Neural crest cell (in vitro differentiated cells): ENCODE results near the gene SLIT2. TPM values are rescaled to one million over a fixed set of nuclear protein-coding genes. Genes with fewer than 3 reads are reported as not detected.

Source experiments
- DNase-seq: peaks from one replicate; pipeline ENCODE4 v3.0.0; 2021; ENCODE audit warnings: low read depth, mixed read lengths, low spot score
- H3K27ac Mint-ChIP-seq: one replicate; pipeline ENCODE4 v1.8.0; 2021; ENCODE audit warnings: mild to moderate bottlenecking, mixed read lengths; ENCODE audit not compliant: unreplicated experiment
- H3K27me3 Mint-ChIP-seq: 2 replicates; pipeline ENCODE4 v1.8.0; 2021; ENCODE audit warnings: low read depth, mild to moderate bottlenecking, mixed read lengths
- H3K36me3 Mint-ChIP-seq: 2 replicates; pipeline ENCODE4 v1.8.0; 2021; ENCODE audit warnings: low read depth, mild to moderate bottlenecking, mixed read lengths
- H3K4me1 Mint-ChIP-seq: 2 replicates; pipeline ENCODE4 v1.8.0; 2021; ENCODE audit warnings: mixed read lengths
- H3K4me3 Mint-ChIP-seq: one replicate; pipeline ENCODE4 v1.8.0; 2021; ENCODE audit warnings: mild to moderate bottlenecking, mixed read lengths
- H3K9me3 Mint-ChIP-seq: 2 replicates; pipeline ENCODE4 v1.8.0; 2021; ENCODE audit warnings: mixed read lengths
- total RNA-seq: library from RNA; stranded (reverse); gene quantifications from 2 replicates; pipeline ENCODE4 v1.2.1, GENCODE V29; 2021
- TF ChIP-seq, protein P1 (sequence below): fragments of 200-600 bp; sonication (generic); conservative IDR thresholded peaks from 2 replicates; pipeline ENCODE4 v1.5.0; 2021; ENCODE audit warnings: antibody characterized with exemption, mild to moderate bottlenecking

The SLIT2 gene
- total RNA-seq, 1 donor from 2014 or later = 22.1 TPM

DNA sequence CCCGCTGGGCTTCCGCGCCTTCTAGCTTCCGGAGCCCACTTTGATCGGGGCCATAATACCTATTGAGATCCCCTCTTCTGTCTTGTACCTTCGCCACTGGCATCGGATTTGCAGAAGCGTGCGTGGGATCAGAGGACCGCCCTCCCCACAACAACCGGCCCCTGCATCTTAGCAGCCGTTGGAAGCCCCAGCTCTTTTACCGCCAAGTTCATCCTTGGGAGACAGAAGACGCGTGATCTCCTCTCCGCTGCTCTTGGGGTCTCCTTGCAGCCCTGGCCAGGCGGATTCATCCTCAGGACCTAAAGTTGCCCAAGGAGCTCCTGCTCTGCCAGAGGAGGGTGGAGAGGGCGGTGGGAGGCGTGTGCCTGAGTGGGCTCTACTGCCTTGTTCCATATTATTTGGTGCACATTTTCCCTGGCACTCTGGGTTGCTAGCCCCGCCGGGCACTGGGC, 1.6 kb downstream of the SLIT2 start:
- Mint-ChIP-seq H3K4me1 (peaks cover 46% of the 10 kb centered on the region), H3K27ac (no peak overlapping the region), H3K9me3 (no peaks in the 10 kb centered on the region), H3K4me3 (peak overlapping the region; percentile 93), H3K27me3 (peaks cover 63% of the 10 kb centered on the region), H3K36me3 (peaks cover 2% of the 10 kb centered on the region)
- DNase-seq = no peak
- TF ChIP-seq, protein P1, sequence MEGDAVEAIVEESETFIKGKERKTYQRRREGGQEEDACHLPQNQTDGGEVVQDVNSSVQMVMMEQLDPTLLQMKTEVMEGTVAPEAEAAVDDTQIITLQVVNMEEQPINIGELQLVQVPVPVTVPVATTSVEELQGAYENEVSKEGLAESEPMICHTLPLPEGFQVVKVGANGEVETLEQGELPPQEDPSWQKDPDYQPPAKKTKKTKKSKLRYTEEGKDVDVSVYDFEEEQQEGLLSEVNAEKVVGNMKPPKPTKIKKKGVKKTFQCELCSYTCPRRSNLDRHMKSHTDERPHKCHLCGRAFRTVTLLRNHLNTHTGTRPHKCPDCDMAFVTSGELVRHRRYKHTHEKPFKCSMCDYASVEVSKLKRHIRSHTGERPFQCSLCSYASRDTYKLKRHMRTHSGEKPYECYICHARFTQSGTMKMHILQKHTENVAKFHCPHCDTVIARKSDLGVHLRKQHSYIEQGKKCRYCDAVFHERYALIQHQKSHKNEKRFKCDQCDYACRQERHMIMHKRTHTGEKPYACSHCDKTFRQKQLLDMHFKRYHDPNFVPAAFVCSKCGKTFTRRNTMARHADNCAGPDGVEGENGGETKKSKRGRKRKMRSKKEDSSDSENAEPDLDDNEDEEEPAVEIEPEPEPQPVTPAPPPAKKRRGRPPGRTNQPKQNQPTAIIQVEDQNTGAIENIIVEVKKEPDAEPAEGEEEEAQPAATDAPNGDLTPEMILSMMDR = no peak

DNA sequence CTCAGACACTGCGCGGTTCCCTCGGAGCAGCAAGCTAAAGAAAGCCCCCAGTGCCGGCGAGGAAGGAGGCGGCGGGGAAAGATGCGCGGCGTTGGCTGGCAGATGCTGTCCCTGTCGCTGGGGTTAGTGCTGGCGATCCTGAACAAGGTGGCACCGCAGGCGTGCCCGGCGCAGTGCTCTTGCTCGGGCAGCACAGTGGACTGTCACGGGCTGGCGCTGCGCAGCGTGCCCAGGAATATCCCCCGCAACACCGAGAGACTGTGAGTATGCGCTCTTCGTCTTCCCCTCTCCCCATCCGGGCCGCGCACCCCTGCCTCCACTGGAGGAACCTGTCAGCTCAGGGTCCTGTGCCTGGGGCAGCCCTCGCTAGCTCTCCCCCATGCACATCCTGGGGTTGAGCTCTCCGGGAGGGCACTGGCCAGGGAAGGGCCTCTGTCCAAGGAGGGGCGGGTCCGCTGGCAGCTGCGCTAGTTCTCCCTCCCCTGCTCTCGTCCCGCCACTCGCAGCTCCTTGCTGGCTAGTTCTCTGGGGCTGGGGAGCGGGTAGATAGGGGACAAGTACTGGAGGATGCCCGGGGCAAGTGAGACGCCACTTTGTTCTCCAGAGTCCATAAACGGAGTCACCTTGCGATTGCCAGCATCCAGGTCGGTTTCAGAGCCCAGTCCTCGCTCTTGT, 2.2 kb downstream of the SLIT2 start:
- no peak for DNase-seq
- H3K27ac Mint-ChIP-seq = peak overlapping the region; percentile 81

DNA sequence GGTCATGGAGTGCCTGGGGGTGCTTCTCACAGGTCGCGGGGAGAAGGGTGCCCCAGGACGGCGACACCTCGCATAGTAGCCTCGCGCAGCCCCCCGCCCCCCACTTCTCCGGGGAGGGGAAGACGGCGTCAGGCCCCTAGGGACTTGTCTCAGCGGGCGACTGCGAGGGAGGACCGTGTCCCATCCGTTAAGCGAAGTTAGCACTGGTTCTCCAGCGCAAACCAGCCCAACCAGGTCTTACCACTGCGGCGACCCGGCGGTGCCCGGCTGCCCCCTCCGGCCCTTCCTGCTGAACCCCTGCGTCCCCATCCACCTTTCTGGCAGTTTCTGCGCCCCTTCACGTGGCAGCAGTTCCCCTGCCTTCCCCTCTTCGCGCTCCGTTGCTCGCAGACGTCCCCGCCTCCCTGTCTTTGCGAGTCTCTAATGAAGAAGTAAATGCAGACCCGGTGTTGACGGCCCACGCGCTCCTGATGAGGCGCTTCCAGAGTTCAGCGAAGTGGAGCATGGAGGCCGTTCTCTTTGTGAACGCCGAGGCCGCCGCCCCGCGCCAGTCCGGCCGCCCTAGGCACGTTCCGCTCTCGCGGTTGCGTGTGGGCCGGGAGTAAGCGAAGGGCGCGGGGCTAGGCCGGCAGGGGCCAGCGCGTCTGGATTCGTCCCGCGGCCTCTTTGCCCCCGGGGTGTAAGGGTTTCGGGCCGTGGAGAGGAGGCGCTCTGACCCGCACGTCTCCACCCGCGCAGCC, 3.0 kb downstream of the SLIT2 start:
- peak overlapping the region; percentile 45 for H3K27ac Mint-ChIP-seq
- peaks cover 42% of the 10 kb centered on the region for H3K4me1 Mint-ChIP-seq
- H3K4me3 Mint-ChIP-seq = peak overlapping the region; percentile 93
- H3K27me3 Mint-ChIP-seq = peaks cover 62% of the 10 kb centered on the region
- H3K36me3 Mint-ChIP-seq = peaks cover 2% of the 10 kb centered on the region
- H3K9me3 Mint-ChIP-seq = no peaks in the 10 kb centered on the region
- peak; percentile 34 for DNase-seq
- TF ChIP-seq, protein P1 = no peak

More for the DNA sequence above, 2.2 kb downstream of the SLIT2 start:
- TF ChIP-seq, protein P1 = no peak
- Mint-ChIP-seq H3K36me3 (peaks cover 2% of the 10 kb centered on the region), H3K27me3 (peaks cover 63% of the 10 kb centered on the region), H3K4me1 (peaks cover 45% of the 10 kb centered on the region), H3K9me3 (no peaks in the 10 kb centered on the region), H3K4me3 (peak overlapping the region; percentile 93)

DNA sequence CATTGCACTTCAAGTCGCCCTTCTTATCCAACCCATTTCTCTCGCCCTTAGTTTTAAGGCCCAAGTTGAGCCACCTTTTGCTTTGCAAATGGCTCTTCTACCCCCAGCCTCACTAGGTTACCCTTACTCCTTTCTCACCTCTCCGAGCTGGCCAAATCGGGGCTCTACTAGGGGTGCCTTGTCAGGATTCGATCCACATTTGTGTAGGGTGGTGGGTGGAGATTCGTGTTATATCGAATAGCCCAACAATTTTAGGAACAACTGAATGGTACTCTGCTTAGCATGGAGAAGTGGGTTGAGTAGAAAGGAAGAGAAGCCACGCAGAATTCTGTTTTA, 3.5 kb downstream of the SLIT2 start:
- Mint-ChIP-seq H3K27ac (no peak overlapping the region), H3K4me1 (peaks cover 42% of the 10 kb centered on the region), H3K27me3 (peaks cover 61% of the 10 kb centered on the region), H3K9me3 (no peaks in the 10 kb centered on the region), H3K4me3 (peak overlapping the region; percentile 93), H3K36me3 (peaks cover 2% of the 10 kb centered on the region)
- no peak for DNase-seq
- TF ChIP-seq, protein P1 = no peak

DNA sequence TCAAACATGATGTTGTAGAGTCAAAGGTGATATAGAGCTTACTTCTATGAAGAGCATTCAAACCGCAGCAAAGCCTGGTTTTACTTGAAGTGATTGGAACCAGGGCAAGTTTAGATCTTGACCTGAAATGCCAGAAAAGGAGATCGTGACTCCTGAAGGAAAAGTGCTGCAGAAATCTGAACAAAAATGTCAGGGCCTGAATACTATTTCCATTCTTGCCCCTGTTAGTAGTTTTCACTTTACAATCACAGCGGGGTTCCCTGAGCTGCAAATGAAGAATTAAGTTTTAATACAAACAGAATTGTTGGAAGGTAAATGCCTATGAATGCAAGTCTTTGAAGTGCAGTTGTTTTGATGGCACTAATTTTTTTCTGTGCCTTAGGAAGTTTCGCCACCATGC, 4.1 kb downstream of the SLIT2 start:
- H3K4me3 Mint-ChIP-seq = peak overlapping the region; percentile 93
- peaks cover 36% of the 10 kb centered on the region for H3K4me1 Mint-ChIP-seq
- peaks cover 55% of the 10 kb centered on the region for H3K27me3 Mint-ChIP-seq
- peaks cover 2% of the 10 kb centered on the region for H3K36me3 Mint-ChIP-seq
- TF ChIP-seq, protein P1 = no peak
- H3K9me3 Mint-ChIP-seq = no peaks in the 10 kb centered on the region
- no peak overlapping the region for H3K27ac Mint-ChIP-seq
- DNase-seq = no peak
